Peyer's patch (tissue), 4 donors: ENCODE data around the gene CMTR1.

Experiments
- CTCF ChIP-seq, 6 experiments: fragments of 450-650 bp in 4 of 6; fragments of 200-600 bp in 2 of 6; sonication (generic) in 1 of 6; IDR thresholded peaks; one replicate each; pipeline ENCODE4 v1.5.1; 2017 to 2019; ENCODE audit warnings: antibody characterized with exemption in 6 of 6, mild to moderate bottlenecking in 3 of 6, moderate library complexity in 1 of 6
- POLR2A ChIP-seq, 2 donors: fragments of 450-650 bp; IDR thresholded peaks; one replicate each; pipeline ENCODE4 v1.5.1; 2017; ENCODE audit warnings: antibody characterized with exemption in 2 of 2, mild to moderate bottlenecking in 2 of 2, moderate library complexity in 2 of 2

GRCh38 chr6:37525460-37526357 is 92.7 kb downstream of the CMTR1 start:
- TF ChIP-seq CTCF (IDR thresholded peaks at IDR 0.05) (no peak), POLR2A (IDR thresholded peaks at IDR 0.05) (no peak)
